ENCODE results near the gene GDPD4.

Gene GDPD4

DNA sequence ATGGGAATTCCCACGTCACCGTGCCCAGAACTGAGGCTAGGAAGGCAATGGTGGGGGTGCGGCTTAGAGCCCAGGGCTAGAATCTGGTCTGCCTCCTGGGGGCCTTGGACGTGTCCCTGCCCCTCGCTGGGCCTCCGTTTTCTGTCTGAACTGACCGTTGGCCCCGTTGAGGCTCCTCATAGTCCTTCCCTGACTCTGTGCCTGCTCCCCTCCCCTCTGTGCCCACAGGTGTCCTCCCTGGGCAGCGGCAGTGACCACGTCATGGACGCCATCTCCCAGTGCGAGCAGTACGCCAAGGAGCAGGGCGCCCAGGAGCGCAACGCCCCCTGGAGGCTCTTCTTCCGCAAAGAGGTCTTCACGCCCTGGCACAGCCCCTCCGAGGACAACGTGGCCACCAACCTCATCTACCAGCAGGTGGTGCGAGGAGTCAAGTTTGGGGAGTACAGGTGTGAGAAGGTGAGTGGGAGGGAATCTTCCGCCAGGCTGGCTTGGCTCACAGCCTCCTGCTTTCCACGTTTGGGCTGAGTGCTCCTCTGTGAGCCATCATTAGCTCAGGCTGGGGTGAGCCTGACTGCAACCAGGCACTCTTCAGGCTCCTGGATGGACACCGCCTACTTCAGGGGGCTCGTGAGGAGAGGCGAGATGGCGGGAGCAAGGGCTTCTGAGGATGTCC lies 109.5 kb downstream of the GDPD4 start:
- DNase-seq (ENCODE audit: low spot score) = no peak
- Histone ChIP-seq H3K9me3 (ENCODE audit: severe bottlenecking) (no peaks in the 10 kb centered on the region), H3K36me3 (ENCODE audit: low read depth) (no peaks in the 10 kb centered on the region), H3K4me3 (ENCODE audit: severe bottlenecking) (peak overlapping the region; percentile 6), H3K27me3 (ENCODE audit: insufficient read depth, poor library complexity, severe bottlenecking) (no peaks in the 10 kb centered on the region), H3K27ac (ENCODE audit: poor library complexity, severe bottlenecking) (no peak overlapping the region), H3K4me1 (ENCODE audit: insufficient read depth, poor library complexity, severe bottlenecking) (no peaks in the 10 kb centered on the region)
- ATAC-seq (ENCODE audit: low read depth) = peak; percentile 82
- TF ChIP-seq, protein P1, sequence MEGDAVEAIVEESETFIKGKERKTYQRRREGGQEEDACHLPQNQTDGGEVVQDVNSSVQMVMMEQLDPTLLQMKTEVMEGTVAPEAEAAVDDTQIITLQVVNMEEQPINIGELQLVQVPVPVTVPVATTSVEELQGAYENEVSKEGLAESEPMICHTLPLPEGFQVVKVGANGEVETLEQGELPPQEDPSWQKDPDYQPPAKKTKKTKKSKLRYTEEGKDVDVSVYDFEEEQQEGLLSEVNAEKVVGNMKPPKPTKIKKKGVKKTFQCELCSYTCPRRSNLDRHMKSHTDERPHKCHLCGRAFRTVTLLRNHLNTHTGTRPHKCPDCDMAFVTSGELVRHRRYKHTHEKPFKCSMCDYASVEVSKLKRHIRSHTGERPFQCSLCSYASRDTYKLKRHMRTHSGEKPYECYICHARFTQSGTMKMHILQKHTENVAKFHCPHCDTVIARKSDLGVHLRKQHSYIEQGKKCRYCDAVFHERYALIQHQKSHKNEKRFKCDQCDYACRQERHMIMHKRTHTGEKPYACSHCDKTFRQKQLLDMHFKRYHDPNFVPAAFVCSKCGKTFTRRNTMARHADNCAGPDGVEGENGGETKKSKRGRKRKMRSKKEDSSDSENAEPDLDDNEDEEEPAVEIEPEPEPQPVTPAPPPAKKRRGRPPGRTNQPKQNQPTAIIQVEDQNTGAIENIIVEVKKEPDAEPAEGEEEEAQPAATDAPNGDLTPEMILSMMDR (IDR thresholded peaks at IDR 0.05; ENCODE audit: poor library complexity, severe bottlenecking) = peak; percentile 94

- no peak for ATAC-seq (ENCODE audit: low read depth)
- H3K9me3 ChIP-seq (ENCODE audit: severe bottlenecking) = no peaks in the 10 kb centered on the region
- H3K36me3 ChIP-seq (ENCODE audit: low read depth) = no peaks in the 10 kb centered on the region
- no peak overlapping the region for H3K27ac ChIP-seq (ENCODE audit: poor library complexity, severe bottlenecking)
- no peak for DNase-seq (ENCODE audit: low spot score)
- H3K4me1 ChIP-seq (ENCODE audit: insufficient read depth, poor library complexity, severe bottlenecking) = no peaks in the 10 kb centered on the region
- TF ChIP-seq, protein P1 (IDR thresholded peaks at IDR 0.05; ENCODE audit: poor library complexity, severe bottlenecking) = no peak
- no peaks in the 10 kb centered on the region for H3K27me3 ChIP-seq (ENCODE audit: insufficient read depth, poor library complexity, severe bottlenecking)
- H3K4me3 ChIP-seq (ENCODE audit: severe bottlenecking) = peak overlapping the region; percentile 6
Measured at GRCh38 chr11:77191429-77191822, 110.1 kb downstream of the GDPD4 start.

GRCh38 chr11:77190331-77191075 lies 111.0 kb downstream of the GDPD4 start:
- no peak overlapping the region for H3K4me3 ChIP-seq (ENCODE audit: severe bottlenecking)
- no peak overlapping the region for H3K27ac ChIP-seq (ENCODE audit: poor library complexity, severe bottlenecking)
- TF ChIP-seq, protein P1 (IDR thresholded peaks at IDR 0.05; ENCODE audit: poor library complexity, severe bottlenecking) = no peak
- H3K27me3 ChIP-seq (ENCODE audit: insufficient read depth, poor library complexity, severe bottlenecking) = no peaks in the 10 kb centered on the region
- H3K36me3 ChIP-seq (ENCODE audit: low read depth) = no peaks in the 10 kb centered on the region
- H3K4me1 ChIP-seq (ENCODE audit: insufficient read depth, poor library complexity, severe bottlenecking) = no peaks in the 10 kb centered on the region
- no peak for ATAC-seq (ENCODE audit: low read depth)
- H3K9me3 ChIP-seq (ENCODE audit: severe bottlenecking) = no peaks in the 10 kb centered on the region
- DNase-seq (ENCODE audit: low spot score) = no peak

- no peak overlapping the region for H3K27ac ChIP-seq (ENCODE audit: poor library complexity, severe bottlenecking)
- no peak for DNase-seq (ENCODE audit: low spot score)
- H3K4me1 ChIP-seq (ENCODE audit: insufficient read depth, poor library complexity, severe bottlenecking) = no peaks in the 10 kb centered on the region
- no peaks in the 10 kb centered on the region for H3K27me3 ChIP-seq (ENCODE audit: insufficient read depth, poor library complexity, severe bottlenecking)
- ATAC-seq (ENCODE audit: low read depth) = no peak
- TF ChIP-seq, protein P1 (IDR thresholded peaks at IDR 0.05; ENCODE audit: poor library complexity, severe bottlenecking) = no peak
- H3K4me3 ChIP-seq (ENCODE audit: severe bottlenecking) = no peak overlapping the region
- H3K36me3 ChIP-seq (ENCODE audit: low read depth) = no peaks in the 10 kb centered on the region
- no peaks in the 10 kb centered on the region for H3K9me3 ChIP-seq (ENCODE audit: severe bottlenecking)
Measured at GRCh38 chr11:77189588-77190210, 111.8 kb downstream of the GDPD4 start.

All from RWPE2 (cell line).